ENCODE results near the gene FGD2.
A peak's percentile ranks its signal among the peaks of the same experiment; 100 is the strongest.
"Not testable (repeated sequence)": the region's sequence is repeated elsewhere in the genome, so short reads cannot be mapped to it uniquely, and the experiment has no call there.

The FGD2 gene

DNA sequence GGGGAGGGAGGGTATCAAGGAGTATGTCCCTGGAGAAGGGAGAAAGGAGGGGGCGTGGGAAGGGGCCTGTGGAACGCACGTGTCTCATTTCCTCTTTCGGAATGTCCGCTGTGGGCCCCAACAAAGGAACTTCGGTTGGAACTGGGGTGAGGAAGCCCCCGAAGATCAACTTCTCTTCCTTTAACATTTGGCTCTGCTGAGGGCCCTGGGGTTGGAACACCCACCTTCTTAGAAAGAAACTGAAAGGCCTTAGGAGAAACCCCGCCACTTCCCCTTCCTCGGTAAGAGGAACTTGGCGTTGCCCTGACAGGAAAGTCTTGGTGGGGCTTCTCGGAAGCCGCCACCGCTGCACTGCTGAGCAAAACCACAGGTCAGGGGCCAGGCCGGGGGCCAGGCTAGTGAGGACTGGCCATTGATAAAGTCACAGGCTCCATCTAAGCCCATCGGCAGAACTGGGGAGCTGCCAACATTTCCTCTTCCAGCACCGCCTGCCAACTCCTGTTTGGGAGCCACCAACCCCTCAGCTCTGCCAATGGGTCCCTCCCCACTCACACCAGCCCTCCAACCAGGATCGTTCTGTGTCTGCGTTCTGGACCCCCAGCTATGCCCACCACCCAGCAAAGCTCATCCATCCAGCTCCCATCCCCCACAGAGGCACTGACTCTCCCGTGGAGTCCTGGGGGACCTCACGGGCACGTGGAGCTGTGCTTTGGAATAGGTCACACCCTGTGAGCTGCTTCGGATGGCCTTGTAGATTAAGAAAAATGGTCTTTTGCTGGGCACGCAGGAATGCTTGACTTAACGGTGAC, 44.8 kb downstream of the FGD2 start:
- ATAC-seq (peak; percentile 53), DNase-seq (ENCODE audit: low spot score in 2 of 2) (peak; percentile 49 to 90)
- peak overlapping the region; percentile 96 for H3K27ac Mint-ChIP-seq
- peaks cover 79% of the 10 kb centered on the region for H3K4me1 Mint-ChIP-seq
- peaks cover 37% of the 10 kb centered on the region for H3K36me3 Mint-ChIP-seq
- peaks cover 2% of the 10 kb centered on the region for H3K9me3 Mint-ChIP-seq
- peak overlapping the region; percentile 90 for H3K4me3 Mint-ChIP-seq

- H3K36me3 Mint-ChIP-seq = peaks cover 37% of the 10 kb centered on the region
- H3K4me3 Mint-ChIP-seq = peak overlapping the region; percentile 90
- H3K4me1 Mint-ChIP-seq = peaks cover 74% of the 10 kb centered on the region
- ATAC-seq = no peak
- H3K9me3 Mint-ChIP-seq = peaks cover 2% of the 10 kb centered on the region
- H3K27ac Mint-ChIP-seq = peak overlapping the region; percentile 96
- DNase-seq (ENCODE audit: low spot score in 2 of 2) = no peak
Measured at GRCh38 chr6:37050854-37051137, 45.3 kb downstream of the FGD2 start.

GRCh38 chr6:37051138-37052026, 45.9 kb downstream of the FGD2 start:
- peaks cover 68% of the 10 kb centered on the region for H3K4me1 Mint-ChIP-seq
- peak overlapping the region; percentile 96 for H3K27ac Mint-ChIP-seq
- H3K4me3 Mint-ChIP-seq = peak overlapping the region; percentile 90
- H3K36me3 Mint-ChIP-seq = peaks cover 37% of the 10 kb centered on the region
- peaks cover 2% of the 10 kb centered on the region for H3K9me3 Mint-ChIP-seq
- ATAC-seq (peak; percentile 74), DNase-seq (ENCODE audit: low spot score in 2 of 2) (peak; percentile 87 to 94)

- peak; percentile 66 for ATAC-seq
- peaks cover 37% of the 10 kb centered on the region for H3K36me3 Mint-ChIP-seq
- peak overlapping the region; percentile 90 for H3K4me3 Mint-ChIP-seq
- DNase-seq (ENCODE audit: low spot score in 2 of 2) = no peak
- peak overlapping the region; percentile 96 for H3K27ac Mint-ChIP-seq
- H3K9me3 Mint-ChIP-seq = no peaks in the 10 kb centered on the region
- H3K4me1 Mint-ChIP-seq = peaks cover 66% of the 10 kb centered on the region
Measured at GRCh38 chr6:37052027-37052628, 46.7 kb downstream of the FGD2 start.

- no peaks in the 10 kb centered on the region for H3K9me3 Mint-ChIP-seq
- peaks cover 54% of the 10 kb centered on the region for H3K4me1 Mint-ChIP-seq
- no peak overlapping the region for H3K4me3 Mint-ChIP-seq
- H3K27ac Mint-ChIP-seq = no peak overlapping the region
- H3K36me3 Mint-ChIP-seq = peaks cover 35% of the 10 kb centered on the region
- no peak for DNase-seq (ENCODE audit: low spot score in 2 of 2)
- ATAC-seq = no peak
Measured at GRCh38 chr6:37053683-37054082, 48.2 kb downstream of the FGD2 start.

DNA sequence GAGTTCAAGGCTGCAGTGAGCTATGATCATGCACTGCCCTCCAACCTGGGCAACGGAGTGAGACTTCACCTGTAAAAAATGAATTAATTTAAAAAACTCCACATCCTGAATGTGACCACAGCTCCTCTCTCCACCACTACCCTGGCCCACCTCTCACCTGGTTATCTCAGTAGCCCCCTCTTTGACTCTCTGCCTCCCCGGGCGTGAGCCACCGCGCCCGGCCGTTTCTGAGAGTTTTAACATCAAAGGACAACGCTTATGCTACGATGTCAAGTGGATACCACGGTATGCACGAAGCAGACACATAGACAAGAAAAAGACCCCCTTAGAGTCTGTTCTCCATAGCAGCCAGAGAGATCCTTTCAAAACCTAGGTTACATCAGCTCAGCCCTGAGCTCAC, 48.7 kb downstream of the FGD2 start:
- H3K27ac Mint-ChIP-seq = peak overlapping the region; percentile 60
- no peak overlapping the region for H3K4me3 Mint-ChIP-seq
- DNase-seq (ENCODE audit: low spot score in 2 of 2) (no peak), ATAC-seq (no peak)
- H3K36me3 Mint-ChIP-seq = peaks cover 30% of the 10 kb centered on the region
- no peaks in the 10 kb centered on the region for H3K9me3 Mint-ChIP-seq
- H3K4me1 Mint-ChIP-seq = peaks cover 51% of the 10 kb centered on the region

DNA sequence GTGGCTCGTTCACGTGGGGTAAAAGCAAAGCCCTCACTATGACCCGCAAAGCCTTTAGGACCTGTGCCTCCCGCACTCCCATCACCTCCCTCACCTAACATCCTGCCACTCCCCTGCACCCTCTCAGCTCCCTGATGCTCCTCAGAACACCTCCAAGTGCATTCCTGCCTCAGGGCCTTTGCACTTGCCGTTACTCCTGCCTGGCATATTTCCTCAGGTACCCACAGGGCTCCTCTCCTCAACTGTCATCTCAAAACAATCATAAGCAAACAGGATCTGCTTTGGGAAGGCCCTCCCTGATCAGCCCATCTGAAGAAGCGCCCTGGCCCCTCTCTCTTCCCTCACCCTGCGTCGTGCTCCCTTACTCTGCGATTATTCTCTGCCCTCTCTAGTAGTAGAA, 49.1 kb downstream of the FGD2 start:
- Mint-ChIP-seq H3K4me1 (peaks cover 51% of the 10 kb centered on the region), H3K9me3 (no peaks in the 10 kb centered on the region), H3K36me3 (peaks cover 26% of the 10 kb centered on the region), H3K27ac (peak overlapping the region; percentile 60), H3K4me3 (no peak overlapping the region)
- DNase-seq (ENCODE audit: low spot score in 2 of 2) (no peak), ATAC-seq (no peak)

DNA sequence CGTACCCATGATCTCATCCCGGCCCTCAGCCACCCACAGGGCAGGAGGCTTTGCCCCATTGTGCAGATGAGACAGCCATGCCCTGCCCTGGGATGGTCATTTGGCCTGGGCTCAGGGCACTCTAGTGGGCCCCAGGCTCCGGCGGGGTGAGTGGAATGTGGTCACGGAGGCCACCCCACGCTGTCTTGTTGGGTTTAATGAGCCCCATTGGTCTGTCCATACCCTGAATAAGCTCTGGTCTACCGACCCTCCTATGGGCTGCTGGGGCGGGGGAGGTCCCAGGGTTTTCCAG, 50.6 kb downstream of the FGD2 start:
- H3K27ac Mint-ChIP-seq = no peak overlapping the region
- no peak for ATAC-seq
- H3K4me1 Mint-ChIP-seq = peaks cover 42% of the 10 kb centered on the region
- DNase-seq (ENCODE audit: low spot score in 2 of 2) = no peak
- H3K9me3 Mint-ChIP-seq = no peaks in the 10 kb centered on the region
- H3K4me3 Mint-ChIP-seq = no peak overlapping the region
- peaks cover 11% of the 10 kb centered on the region for H3K36me3 Mint-ChIP-seq

GRCh38 chr6:37056439-37057127, 51.1 kb downstream of the FGD2 start:
- Mint-ChIP-seq H3K4me1 (peaks cover 37% of the 10 kb centered on the region), H3K9me3 (no peaks in the 10 kb centered on the region), H3K36me3 (peaks cover 6% of the 10 kb centered on the region), H3K27ac (peak overlapping the region; percentile 15), H3K4me3 (no peak overlapping the region)
- ATAC-seq (no peak), DNase-seq (ENCODE audit: low spot score in 2 of 2) (no peak)

DNA sequence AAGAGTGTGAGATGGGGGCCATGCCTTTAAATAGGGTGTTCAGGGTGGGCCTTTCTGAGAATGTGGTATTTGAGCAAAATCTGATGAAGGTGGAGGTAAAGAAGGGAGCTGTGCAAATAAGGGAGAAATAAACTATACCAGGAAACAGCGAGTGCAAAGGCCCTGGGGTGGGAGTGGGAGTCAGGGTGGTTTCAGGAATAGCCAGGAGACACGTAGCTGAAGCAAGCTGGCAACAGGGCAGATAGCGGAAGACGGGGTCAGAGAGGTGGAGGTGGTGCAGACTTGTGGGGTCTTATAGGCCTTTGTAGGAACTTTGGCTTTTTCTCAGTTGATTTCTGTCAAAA, 51.6 kb downstream of the FGD2 start:
- Mint-ChIP-seq H3K4me3 (no peak overlapping the region), H3K36me3 (peaks cover under 1% of the 10 kb centered on the region), H3K4me1 (peaks cover 32% of the 10 kb centered on the region), H3K27ac (peak overlapping the region; percentile 15), H3K9me3 (no peaks in the 10 kb centered on the region)
- ATAC-seq = no peak
- no peak for DNase-seq (ENCODE audit: low spot score in 2 of 2)

DNA sequence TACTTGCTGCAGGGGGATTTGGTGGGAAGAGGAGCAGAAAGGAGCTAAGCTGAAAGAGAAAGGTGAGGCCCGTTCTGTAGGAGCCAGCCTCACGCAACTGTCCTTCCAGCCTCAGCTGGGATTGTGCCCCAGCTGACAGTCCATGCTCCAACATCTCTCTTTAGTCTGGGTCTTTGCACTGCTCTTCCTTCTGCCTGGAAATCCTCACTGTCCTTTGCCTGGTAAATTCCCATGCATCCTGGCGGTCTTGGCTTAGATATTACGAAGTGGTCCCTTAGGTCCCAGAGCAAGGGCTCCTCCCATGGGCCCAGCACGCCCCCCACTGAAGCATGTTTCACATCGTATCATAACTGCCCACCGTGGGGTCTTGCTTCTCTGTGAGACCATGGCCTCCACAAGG, 52.2 kb downstream of the FGD2 start:
- no peak overlapping the region for H3K27ac Mint-ChIP-seq
- H3K36me3 Mint-ChIP-seq = no peaks in the 10 kb centered on the region
- ATAC-seq (no peak), DNase-seq (ENCODE audit: low spot score in 2 of 2) (no peak)
- peaks cover 34% of the 10 kb centered on the region for H3K4me1 Mint-ChIP-seq
- no peak overlapping the region for H3K4me3 Mint-ChIP-seq
- no peaks in the 10 kb centered on the region for H3K9me3 Mint-ChIP-seq

DNA sequence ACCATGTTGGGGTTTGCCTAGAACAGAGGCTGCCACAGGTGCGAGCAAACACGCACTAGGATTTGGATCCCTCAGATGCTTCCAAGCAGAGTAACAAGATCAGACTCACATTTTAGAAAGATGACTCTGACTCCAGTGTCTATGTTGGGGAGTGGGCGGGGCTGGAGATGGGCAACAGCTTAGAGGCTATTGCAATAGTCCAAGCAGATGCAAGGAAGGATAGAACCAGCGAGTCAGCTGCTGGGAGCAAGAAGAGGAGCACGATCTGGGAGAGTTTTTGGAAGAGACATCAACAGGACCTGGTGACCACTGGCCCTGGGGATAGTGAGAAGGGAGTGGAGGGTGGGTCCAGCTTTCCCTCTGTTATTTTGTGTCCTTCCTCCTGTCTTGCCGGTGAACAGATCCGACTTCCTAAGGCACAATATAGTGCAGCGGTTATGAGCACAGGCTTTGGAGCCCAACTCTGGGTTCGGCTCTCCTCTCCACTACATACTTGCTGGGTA, 52.7 kb downstream of the FGD2 start:
- Mint-ChIP-seq H3K9me3 (no peaks in the 10 kb centered on the region), H3K36me3 (no peaks in the 10 kb centered on the region), H3K4me3 (no peak overlapping the region), H3K4me1 (peaks cover 34% of the 10 kb centered on the region), H3K27ac (peak overlapping the region; percentile 18)
- DNase-seq (ENCODE audit: low spot score in 2 of 2) = no peak
- no peak for ATAC-seq

DNA sequence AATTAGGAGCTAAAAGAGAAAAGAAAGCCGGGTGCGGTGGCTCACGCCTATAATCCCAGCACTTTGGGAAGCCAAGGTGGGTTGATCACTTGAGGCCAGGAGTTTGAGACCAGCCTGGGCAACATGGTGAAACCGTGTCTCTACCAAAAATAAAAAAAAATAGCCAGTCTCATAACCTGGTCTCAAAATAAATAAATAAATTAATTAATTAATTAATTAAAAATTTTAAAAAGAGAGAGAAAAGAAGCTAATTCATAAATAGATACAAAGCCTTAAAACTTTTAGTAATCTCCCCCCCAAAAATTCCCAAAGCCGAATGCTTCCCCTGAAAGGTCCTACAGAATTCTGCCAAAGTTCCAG, 53.5 kb downstream of the FGD2 start:
- DNase-seq (ENCODE audit: low spot score in 2 of 2); H3K4me3 Mint-ChIP-seq; H3K36me3 Mint-ChIP-seq; H3K9me3 Mint-ChIP-seq; ATAC-seq: not testable (repeated sequence)
- peak overlapping the region; percentile 64 for H3K27ac Mint-ChIP-seq
- H3K4me1 Mint-ChIP-seq = peaks cover 34% of the 10 kb centered on the region

DNA sequence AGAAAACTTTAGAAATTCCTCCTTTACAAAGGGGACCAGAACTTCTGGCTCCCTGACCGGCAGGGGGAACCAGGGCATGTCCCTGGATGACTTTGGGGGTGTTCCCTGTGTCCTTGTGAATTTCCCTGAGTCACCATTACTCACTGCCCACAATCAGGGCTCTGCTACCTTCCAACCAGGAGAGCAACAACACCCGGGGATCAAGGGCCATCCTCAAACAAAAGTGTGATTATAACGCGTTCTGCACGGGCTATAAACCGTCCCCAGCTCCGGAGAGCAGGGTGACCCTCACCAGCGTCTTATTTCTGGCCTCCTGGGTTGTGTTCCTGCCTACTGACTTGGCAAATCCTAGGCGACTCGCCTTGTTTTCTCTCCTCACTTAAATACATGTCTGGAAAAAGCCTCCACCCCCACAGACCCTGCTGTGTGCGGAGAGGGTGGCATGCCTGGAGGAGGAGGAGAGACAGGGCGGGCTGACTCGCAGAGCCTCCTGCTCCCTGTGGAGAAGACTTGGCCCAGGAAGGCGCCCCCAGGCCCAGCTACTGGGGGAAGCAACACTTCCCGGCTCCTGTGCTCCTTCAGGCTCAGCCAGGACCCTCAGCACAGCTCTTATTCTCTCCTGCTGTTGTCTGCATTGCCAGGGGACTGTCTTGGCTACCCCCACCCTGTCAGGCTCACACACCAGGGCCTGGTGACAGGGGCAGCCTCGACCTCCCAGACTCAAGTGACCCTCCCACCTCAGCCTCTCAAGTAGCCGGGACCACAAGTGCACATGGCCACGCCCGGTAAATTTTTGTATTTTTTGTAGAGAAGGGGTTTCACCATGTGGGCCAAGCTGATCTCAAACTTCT, 54.1 kb downstream of the FGD2 start:
- DNase-seq (ENCODE audit: low spot score in 2 of 2) = no peak
- H3K4me3 Mint-ChIP-seq = no peak overlapping the region

More for the DNA sequence above, 54.1 kb downstream of the FGD2 start:
- ATAC-seq = peak; percentile 81
- H3K9me3 Mint-ChIP-seq = no peaks in the 10 kb centered on the region
- H3K27ac Mint-ChIP-seq = peak overlapping the region; percentile 64
- no peaks in the 10 kb centered on the region for H3K36me3 Mint-ChIP-seq
- peaks cover 28% of the 10 kb centered on the region for H3K4me1 Mint-ChIP-seq

Data from stimulated activated effector memory CD8-positive, alpha-beta T cell treated with anti-CD3 and anti-CD28 coated beads, Interleukin-12 subunit alpha, Interleukin-12 subunit beta, amount 100 ng/mL, for 72 hours (primary cell).